GM12891 (cell line): Measurements from ENCODE around the gene CYGB.
"Not testable (repeated sequence)": the region's sequence is repeated elsewhere in the genome, so short reads cannot be mapped to it uniquely, and the experiment has no call there.

Experiments used
- DNase-seq: peaks from one replicate; pipeline ENCODE4 v3.0.0; 2011; ENCODE audit warnings: low spot score; ENCODE audit not compliant: insufficient read length
- FAIRE-seq: peaks from 2 replicates; lab custom pipeline; 2011; peaks lifted over from hg19 to GRCh38; lab: Jason Lieb, UNC
- PAX5 ChIP-seq: IDR thresholded peaks from 2 replicates; pipeline ENCODE4 v1.6.1; 2011; ENCODE audit warnings: low read length, moderate library complexity, mild to moderate bottlenecking; ENCODE audit not compliant: insufficient read depth, severe bottlenecking
- POLR2A ChIP-seq: IDR thresholded peaks from 2 replicates; pipeline ENCODE4 v1.6.1; 2011; ENCODE audit warnings: low read depth, low read length, control low read depth
- POLR2AphosphoS5 ChIP-seq: IDR thresholded peaks from 2 replicates; pipeline ENCODE4 v1.6.1; 2011; ENCODE audit warnings: low read depth, low read length, control low read depth
- POU2F2 ChIP-seq: IDR thresholded peaks from 2 replicates; pipeline ENCODE4 v1.6.1; 2011; ENCODE audit warnings: low read depth, mild to moderate bottlenecking, control low read depth, low read length, moderate library complexity
- SPI1 ChIP-seq: IDR thresholded peaks from 2 replicates; pipeline ENCODE4 v1.6.1; 2011; ENCODE audit warnings: low read depth, low read length, control low read depth
- TAF1 ChIP-seq: IDR thresholded peaks from 2 replicates; pipeline ENCODE4 v1.6.1; 2011; ENCODE audit warnings: low read depth, low read length, control low read depth

The CYGB gene

GRCh38 chr17:76512366-76513305 is 24.9 kb downstream of the CYGB start:
- no peak for FAIRE-seq
- DNase-seq = no peak
- TF ChIP-seq PAX5 = no peak
- TF ChIP-seq POLR2AphosphoS5 = no peak
- TF ChIP-seq POU2F2 = no peak

DNA sequence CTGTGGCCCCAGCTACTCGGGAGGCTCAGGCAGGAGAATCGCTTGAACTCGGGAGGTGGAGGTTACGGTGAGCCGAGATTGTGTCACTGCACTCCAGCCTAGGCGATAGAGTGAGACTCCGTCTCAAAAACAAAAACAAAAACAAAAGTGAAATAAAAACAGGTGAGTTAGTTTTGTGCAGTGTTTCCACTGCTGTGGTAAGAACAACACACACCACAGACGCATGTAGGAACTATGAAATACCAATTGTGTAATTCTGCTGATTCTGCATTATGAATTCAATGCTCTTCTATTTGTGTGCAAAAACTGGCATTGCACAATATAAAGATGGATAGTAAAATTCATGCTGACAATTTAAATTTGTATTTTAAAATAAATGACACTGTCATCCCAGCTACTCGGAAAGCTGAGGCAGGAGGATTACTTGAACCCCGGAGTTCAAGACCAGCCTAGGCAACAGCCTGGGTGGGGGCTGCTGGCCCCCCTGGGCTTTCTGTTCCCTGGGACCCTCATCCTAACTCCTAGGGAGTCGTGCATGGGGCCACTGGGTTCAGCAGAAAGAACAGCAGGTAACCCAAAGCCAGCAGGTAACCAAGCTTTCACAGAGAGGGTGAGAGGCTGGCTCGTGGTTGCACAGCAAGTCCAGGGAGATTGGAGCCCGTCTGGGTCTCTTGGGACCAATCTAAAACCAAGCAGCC is 25.7 kb downstream of the CYGB start:
- no peak for FAIRE-seq
- TF ChIP-seq POU2F2 = no peak
- TF ChIP-seq SPI1 = no peak
- TF ChIP-seq POLR2A = no peak
- TF ChIP-seq PAX5 = no peak
- DNase-seq = no peak

DNA sequence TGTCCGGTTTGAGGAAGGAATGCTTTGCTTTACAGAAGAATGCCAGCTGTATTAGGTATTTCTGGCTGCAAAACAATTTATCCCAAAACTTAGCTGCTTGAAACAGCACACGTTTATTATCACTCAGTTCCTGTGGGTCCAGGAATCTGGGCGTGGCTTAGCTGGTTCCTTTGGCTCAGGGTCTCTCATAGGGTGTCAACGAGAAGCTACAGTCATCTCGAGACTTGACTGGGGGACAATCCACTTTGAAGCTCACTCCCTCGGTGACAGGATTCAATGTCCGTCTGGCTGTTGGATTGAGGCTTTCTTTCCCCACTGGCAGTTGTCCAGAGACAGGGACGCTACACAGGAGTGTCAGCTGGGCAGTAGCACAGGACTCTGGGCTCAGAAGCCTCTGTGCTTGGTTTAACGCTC is 26.7 kb downstream of the CYGB start:
- DNase-seq (no peak), FAIRE-seq (no peak)
- TF ChIP-seq POLR2A (no peak), POLR2AphosphoS5 (no peak), SPI1 (no peak), TAF1 (no peak)

GRCh38 chr17:76508472-76509063 is 28.9 kb downstream of the CYGB start:
- not testable (repeated sequence) for FAIRE-seq, DNase-seq

- FAIRE-seq = peak; percentile 81
- DNase-seq = no peak
- TF ChIP-seq TAF1 = no peak
- no peak for TF ChIP-seq POU2F2
- TF ChIP-seq PAX5 = no peak
- TF ChIP-seq SPI1 = no peak
- TF ChIP-seq POLR2A = no peak
- no peak for TF ChIP-seq POLR2AphosphoS5
These were observed 30.8 kb downstream of the CYGB start for GRCh38 chr17:76506408-76507345.

GRCh38 chr17:76504117-76504516 is 33.4 kb downstream of the CYGB start:
- DNase-seq (no peak), FAIRE-seq (no peak)
- TF ChIP-seq TAF1 = no peak
- TF ChIP-seq POLR2AphosphoS5 = no peak
- TF ChIP-seq PAX5 = no peak
- no peak for TF ChIP-seq POU2F2
- TF ChIP-seq SPI1 = no peak

DNA sequence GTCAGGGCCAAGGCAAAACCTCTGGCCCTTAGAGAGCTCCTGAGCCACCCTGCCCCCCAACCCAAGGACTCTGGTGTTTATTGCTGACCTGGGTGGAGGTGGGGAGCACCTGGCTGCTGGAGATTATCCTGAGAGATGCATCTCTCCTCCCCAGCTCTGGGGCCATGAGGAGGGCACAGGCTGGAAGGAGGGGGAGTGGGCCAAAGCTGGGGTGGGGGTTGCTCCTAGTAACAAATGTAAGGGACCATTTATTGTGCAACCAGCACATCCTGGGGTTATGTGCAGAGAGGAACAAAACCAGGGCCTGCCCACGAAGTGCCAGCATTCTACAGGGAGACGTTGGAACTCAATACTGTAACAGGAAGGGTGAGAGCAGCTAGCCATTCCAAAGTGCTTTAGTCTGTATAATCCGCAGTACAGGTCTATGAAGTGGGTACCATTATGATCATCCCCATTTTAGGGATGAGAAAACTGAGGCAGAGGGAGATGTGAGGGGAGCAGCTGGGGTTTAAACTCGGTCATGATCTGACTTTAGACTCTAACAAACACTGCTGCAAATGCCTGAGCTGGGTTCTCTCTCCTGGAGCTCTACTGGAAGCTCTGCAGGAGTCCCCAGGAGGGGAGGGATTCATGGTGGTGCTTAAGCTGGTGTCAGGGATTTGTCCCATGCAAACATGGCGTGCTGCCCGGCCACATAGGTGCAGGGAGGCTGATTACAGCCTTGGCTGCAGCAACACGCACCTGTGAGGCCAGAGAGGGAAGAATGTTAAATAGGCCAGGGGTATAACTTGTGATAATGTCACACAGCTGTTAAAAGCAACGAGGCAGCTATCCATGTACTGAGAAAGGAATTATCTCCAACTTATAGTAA is 34.9 kb downstream of the CYGB start:
- DNase-seq (no peak), FAIRE-seq (no peak)
- no peak for TF ChIP-seq TAF1
- no peak for TF ChIP-seq POLR2A
- TF ChIP-seq POU2F2 = no peak
- TF ChIP-seq POLR2AphosphoS5 = no peak
- TF ChIP-seq PAX5 = no peak
- no peak for TF ChIP-seq SPI1

DNA sequence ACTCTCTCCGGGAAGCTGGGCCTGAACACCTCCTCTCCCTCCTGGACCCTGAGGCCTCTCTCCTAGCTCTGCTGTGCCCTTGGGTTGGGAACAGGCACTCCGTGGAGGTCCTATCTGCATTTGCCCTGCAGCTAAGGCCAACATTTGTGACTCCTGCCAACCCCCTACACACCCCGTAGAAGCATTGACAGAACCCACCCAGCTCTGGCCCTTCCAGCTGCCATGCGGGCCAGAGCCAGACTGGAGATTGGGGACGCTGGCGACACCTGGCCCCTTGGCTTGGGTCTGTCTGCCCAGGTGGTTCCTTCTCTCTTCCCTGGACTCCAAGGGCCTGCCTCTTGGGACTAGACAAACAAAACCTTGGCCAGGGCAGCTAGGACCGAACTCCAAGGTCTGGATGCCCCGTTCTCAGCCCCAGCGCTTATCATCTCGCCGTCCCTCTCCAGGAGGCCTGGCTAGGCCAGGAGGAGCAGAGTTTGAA is 35.6 kb downstream of the CYGB start:
- TF ChIP-seq POLR2AphosphoS5 (no peak), TAF1 (no peak), POU2F2 (no peak), SPI1 (no peak), POLR2A (no peak), PAX5 (no peak)
- DNase-seq (no peak), FAIRE-seq (no peak)
